ENCODE results near the gene LKAAEAR1.

DNA sequence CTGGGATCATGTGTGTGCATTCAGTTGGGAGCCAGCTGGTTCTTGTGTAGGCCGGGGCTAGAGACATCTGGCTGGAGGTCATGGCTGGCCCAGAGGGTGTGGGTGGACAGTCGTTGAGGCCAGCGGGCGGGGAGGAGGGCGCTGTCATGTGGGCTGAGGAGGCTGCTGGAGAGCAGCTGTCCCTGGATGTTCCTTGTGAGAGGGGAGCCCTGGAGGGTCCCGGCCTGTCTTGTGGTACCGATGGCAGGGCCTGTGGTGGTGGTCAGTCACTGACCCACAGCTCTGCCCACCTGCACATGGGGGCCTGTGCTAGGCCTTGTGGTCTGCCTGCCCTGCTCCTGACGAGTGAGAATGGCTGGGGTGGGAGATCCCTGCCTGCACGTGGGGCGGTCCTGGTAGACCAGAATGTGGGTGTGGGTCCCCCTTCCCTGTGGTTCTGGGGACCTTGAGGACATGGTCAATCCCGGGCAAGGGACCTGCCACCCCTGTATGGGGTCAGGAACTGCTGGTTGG, 50.2 kb downstream of the LKAAEAR1 start:
- TF ChIP-seq GATA3 (IDR thresholded peaks at IDR 0.05; ENCODE audit: low read depth, low read length) (no peak), GATA2 (IDR thresholded peaks at IDR 0.05; ENCODE audit: low read depth, low read length) (no peak)
